HS-27A (cell line): ENCODE results near the gene IGF2BP3.

Source experiments
- DNase-seq: peaks from one replicate; pipeline ENCODE4 v3.0.0-alpha.2; 2012; ENCODE audit warnings: low read depth, missing footprints

The IGF2BP3 gene

DNA sequence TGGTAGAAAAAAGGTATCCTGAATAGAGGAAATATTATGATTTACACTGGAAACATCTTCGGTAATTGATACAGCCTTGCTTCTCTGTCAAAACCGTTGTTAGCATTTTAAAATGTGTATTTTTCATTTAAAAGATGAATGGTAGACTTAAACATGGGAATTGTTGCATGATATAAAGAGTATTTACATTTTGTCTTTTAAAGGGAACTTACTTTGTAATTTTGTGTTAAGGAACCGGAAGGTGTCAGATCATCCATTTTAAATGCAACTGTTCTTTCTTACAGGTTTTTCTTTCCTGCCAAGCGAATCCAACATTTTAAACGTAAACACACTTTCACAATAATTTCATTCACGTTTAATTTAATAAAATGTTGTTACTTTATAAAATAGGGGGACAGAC, 1.8 kb upstream of the IGF2BP3 start:
- DNase-seq: no peak

- DNase-seq: no peak
Observed at GRCh38 chr7:23471106-23471859, 992 bp upstream of the IGF2BP3 start.

GRCh38 chr7:23469961-23470250, 385 bp downstream of the IGF2BP3 start:
- no peak for DNase-seq

DNA sequence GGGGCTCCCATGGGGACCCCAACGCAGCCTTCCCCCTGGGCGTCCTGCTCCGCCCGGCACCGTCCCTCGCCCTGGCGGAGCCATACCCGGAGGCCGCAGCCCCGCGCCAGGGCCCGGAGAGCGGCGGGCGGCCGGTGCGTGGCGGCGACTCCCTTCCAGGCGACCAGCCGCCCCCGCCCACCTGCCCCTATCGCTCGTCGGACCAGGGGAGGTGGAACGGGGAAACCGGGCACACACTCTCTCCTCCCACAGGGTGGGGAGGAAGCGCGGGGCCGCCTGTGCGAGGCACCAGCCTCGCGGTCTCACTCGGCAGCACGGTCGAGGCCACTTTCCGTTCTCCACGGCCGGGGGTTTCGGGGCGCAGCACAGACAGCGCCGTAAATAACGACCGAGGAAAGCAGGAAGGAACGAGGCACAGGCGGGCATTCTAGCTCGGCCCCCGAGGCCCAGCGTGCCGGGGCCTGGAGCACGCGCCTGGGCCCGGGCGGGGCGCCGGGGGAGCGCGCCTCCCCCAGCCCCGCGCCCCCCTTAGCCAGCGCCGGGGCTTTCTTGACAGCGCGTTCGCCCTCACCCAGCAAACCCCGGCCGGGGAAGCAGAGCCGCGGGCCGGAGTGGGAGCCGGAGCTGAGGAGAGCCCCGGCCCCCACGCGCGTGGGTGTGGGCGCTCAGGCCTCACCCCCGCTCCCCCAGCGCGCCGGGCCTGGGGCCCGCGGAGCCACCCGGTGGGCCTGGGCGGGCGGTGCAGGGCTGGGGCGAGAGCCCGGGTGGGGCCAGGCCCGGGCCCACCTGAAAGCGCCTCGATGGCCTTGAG, 936 bp downstream of the IGF2BP3 start:
- DNase-seq: no peak

DNA sequence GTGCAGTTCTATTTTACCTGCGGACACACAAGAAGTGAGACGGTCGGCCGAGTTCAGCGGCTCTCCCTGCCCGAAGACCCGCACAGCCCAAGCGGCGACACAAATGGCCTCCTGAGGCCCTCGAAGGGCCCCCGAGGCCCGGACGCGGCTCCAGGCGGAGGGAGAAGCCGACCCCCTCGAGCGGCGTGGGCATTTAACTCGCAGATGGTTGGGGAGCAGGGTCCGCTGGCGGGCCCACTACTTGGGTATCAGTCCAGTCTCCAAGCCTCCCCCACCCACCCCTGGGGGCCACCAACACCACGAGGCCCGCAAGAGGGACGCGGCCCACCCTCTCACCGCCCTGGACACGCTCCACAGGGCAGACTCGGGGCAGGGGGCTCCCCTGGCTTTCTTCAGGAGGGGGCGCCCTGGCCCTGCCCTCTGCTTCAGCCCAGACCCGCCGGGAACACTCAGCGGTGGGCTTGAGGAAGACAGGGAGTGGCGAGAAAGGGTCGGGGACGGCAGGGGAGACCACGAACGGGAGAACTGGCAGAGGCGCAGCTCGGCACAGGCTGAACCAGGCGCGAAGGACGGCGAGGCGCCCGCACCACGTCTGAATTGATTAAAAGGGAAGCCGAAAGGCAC, 1.7 kb downstream of the IGF2BP3 start:
- DNase-seq: no peak

DNA sequence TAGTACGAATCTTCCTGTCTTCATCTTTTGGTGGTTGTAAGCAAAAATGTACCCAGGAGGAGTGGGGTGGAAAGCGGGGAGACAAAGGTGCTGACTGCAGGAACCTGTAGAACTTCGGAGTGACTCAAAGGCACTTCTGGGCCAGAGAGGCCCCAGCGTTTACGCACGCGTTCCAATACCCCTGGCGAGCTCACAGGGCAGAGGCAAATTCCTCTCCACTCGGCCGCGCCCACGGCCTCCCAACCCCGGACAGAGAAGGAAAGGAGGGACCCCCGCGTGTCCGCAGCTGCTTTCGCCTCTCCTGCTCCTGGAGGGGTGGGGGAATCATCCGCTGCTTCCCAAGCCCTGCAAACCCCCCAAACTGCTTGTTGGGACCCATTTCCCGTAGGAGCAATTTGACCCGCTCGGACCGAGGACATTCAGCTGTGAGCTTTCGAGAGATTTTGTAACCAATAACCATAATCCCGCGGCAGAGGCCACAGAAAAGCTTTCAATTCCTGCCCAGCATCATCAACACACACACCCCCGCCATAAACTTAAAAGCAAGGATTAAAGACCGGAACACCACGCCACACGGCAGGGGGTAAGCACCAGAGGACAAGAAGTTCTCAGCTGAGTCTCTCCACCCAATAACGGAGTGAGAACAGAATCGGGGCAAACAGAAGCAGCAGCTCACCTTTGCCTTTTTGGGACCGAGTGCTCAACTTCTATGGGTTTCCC, 2.3 kb downstream of the IGF2BP3 start:
- DNase-seq: no peak

- DNase-seq: no peak
Observed at GRCh38 chr7:23467291-23467805, 2.9 kb downstream of the IGF2BP3 start.

GRCh38 chr7:23462846-23463245, 7.4 kb downstream of the IGF2BP3 start:
- no peak for DNase-seq

- no peak for DNase-seq
Observed at GRCh38 chr7:23458044-23458443, 12.2 kb downstream of the IGF2BP3 start.

DNA sequence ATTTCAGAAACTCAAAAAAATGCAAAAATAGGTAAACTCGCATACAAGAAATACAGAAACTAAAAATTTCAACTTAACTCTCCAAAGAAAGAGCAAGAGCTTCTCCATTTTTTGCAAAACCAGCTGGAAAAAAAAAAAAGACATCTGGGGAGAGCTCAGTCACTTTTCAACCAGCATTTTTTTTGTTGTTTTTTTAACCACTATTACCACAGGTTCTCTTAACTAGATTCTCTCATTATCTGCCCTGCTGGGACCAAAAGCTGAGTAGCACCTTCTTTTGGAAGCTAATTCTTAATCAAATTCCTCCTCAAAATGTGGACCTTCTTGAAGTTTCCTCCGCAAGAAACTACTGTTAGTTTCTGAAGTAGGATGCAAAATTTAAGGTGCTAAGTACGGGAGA, 14.2 kb downstream of the IGF2BP3 start:
- no peak for DNase-seq

- no peak for DNase-seq
Observed at GRCh38 chr7:23454881-23455526, 15.3 kb downstream of the IGF2BP3 start.

- DNase-seq: no peak
Observed at GRCh38 chr7:23450518-23450917, 19.8 kb downstream of the IGF2BP3 start.

DNA sequence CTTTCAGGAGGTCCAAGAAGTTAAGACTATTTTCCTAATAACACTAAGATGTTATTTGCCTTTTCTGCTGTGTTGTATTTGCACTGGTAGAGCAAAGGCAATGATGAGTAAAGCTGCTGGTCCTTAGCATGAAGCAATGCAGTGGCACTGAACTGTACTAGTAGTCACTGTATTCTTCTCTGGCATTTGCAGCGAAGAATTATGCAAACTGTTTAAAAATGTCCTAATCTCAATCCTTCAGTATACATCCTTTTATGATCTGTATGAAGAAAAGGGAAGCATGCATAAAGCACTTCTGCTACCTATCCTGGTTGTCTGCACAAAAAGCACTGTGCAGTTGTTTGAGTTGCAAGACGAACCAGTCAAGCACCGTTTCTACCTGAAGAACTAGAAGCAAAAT, 20.4 kb downstream of the IGF2BP3 start:
- no peak for DNase-seq

DNA sequence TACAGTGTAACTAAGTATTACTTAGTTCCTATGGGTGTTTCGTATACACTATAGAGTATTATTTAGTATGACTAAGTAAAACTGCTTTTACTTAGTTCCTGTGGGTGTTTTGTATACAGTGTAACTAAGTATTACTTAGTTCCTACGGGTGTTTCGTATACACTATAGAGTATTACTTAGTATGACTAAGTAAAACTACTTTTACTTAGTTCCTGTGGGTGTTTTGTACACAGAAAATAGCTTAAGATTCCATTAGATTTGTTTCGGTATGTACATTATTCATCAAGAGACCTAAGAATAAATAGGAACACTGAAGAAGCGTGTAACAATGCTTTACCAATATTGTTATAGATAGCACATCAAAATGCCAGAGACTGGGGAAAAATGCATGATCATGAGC, 25.0 kb downstream of the IGF2BP3 start:
- no peak for DNase-seq

GRCh38 chr7:23443974-23444373, 26.3 kb downstream of the IGF2BP3 start:
- DNase-seq: no peak

- no peak for DNase-seq
Observed at GRCh38 chr7:23438171-23438570, 32.1 kb downstream of the IGF2BP3 start.

- DNase-seq: no peak
Observed at GRCh38 chr7:23434147-23434917, 36.0 kb downstream of the IGF2BP3 start.

- no peak for DNase-seq
Observed at GRCh38 chr7:23431702-23432199, 38.5 kb downstream of the IGF2BP3 start.

DNA sequence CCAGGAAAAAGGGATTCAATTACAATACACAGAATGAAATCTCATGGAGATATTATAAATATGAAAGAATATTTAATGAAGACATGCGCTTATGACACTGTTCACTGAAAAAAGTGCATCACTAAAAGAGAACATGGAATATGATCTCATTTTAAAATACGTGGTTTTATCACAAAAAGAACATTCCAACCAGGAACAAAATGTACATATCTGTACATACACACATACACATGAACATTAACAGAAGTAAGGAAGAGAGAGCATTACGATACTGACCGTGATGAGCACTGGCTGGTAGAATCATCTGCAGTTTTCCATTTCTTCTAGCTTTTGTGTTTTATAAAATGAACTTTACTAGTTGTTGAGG, 39.4 kb downstream of the IGF2BP3 start:
- DNase-seq: no peak

GRCh38 chr7:23426876-23427275, 43.4 kb downstream of the IGF2BP3 start:
- no peak for DNase-seq

DNA sequence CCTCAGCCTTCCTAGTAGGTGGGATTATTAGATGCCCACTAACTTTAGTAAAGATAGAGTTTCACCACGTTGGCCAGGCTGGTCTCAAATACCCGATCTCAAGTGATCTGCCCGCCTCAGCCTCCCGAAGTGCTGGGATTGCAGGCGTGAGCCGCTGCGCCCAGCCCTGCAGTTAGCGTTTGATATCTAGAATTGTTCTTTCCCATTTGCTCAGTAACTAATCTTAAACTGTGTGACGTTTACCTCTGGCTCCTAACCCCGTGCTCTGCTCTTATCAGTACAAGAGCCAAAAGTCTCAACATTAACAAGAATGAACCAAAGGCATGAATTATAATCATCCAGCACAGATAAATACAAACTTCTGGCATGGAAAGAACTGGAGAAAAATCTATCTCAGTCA, 47.4 kb downstream of the IGF2BP3 start:
- no peak for DNase-seq
